ENCODE measurements around the gene PTPRT.

PTPRT gene

DNA sequence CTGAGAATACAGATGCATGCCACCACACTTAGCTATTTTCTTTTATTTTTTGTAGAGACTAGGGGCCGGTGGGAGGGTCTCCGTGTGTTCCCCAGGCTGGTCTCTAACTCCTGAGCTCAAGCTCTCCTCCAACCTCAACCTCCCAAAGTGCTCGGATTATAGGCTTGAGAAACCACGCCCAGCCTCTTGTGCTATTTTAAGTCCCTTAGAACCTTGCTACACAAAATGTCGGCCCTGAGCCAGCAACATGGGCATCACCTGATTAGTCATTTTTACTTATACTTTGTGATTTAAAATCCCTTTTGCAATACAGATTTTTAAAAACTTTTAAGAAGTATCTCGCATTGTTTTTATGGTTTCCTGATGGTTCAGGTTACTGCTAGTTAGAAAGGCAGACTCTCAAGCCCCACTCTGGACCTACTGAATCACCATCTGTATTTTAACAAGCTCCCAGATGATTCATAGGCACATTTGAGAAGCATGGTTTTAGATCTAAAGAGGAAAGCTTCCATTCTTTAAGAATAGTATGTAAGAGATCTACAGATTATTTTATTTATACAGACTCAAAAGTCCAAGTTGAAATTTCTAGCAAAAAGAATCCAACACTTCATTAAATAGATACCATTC lies 186.3 kb downstream of the PTPRT start:
- in situ Hi-C loops (cut with HindIII; ENCODE audit: low pct_ligation_motif_present, low pct_unique_long_range_greater_than_20kb, low sequenced_read_pairs) = no loop called here
- DNase-seq = no peak

DNA sequence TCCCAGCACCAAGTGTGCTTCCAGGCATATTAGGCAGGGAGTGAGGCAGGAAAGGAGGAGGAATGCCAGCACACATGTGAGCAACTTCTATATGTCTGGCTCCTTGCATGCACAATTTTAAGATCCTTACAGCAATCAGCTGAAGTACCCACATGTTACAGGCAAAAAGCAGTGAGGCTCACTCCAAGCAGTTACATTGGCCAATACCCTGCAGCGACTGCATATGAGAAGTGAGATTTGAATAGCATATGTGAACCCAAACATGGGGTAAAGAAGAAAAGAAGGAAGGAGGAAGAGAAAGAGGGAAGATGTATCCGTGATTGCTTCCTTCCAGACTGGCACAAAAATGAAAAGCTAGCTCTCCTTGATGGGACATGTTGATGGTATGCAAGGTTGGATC lies 193.6 kb downstream of the PTPRT start:
- in situ Hi-C loops (cut with HindIII; ENCODE audit: low pct_ligation_motif_present, low pct_unique_long_range_greater_than_20kb, low sequenced_read_pairs) = no loop called here
- DNase-seq = no peak

DNA sequence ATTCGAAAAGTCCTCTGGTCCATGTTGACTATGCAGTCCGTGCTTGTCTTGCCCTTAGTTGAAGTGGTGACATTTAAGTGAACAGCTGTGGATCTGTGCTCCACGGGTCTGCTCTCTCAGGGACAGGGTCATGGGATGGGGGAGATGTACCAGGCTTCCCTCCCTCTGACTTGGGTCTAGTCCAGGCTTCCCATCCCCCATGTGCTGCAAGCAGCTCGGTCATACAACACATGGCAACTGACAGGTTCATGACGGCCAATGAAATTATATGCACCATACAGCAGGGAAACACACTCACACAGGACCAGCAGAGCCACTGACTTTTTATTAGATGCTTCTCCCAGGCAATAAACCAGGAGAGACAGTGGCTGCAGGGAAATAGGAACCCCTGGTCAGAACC lies 201.4 kb downstream of the PTPRT start:
- in situ Hi-C loops (cut with HindIII; ENCODE audit: low pct_ligation_motif_present, low pct_unique_long_range_greater_than_20kb, low sequenced_read_pairs) = no loop called here
- DNase-seq = no peak

DNA sequence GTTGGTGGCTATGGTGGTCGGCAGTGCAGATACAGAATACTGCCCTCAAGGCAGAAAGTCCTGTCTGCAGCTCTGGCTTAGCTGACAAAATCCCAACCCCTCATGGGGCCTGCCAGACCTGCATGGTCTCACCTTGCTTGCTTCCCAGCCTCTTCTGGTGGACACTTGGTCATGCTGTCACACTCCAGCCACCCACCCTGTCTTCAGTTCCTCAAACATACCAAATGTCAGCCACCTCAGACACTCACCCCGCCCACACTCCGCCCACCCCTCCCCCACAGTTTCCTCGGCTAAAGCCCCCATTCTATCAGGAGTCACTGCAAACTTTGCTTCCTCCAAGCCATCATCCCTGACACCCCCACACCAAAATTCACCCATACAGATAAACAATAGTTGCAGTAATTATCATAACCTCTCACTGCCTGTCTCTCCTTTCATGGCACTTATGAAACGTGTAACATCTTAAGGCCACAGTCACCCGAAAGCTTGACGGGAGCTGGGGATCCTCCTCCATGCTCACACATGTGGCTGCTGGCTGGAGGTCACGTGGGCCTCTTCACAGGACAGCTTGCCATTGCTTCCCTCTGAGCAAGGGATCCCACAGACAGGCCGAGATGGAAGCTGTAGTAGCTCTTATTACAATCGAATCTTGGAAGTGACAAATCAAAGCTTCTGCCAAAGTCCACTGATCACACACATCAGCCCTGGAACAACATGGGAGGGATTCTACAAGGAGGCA lies 202.2 kb downstream of the PTPRT start:
- no peak for DNase-seq
- in situ Hi-C loops (cut with HindIII; ENCODE audit: low pct_ligation_motif_present, low pct_unique_long_range_greater_than_20kb, low sequenced_read_pairs) = no loop called here

GRCh38 chr20:42986143-42986773 lies 203.4 kb downstream of the PTPRT start:
- in situ Hi-C loops (cut with HindIII; ENCODE audit: low pct_ligation_motif_present, low pct_unique_long_range_greater_than_20kb, low sequenced_read_pairs) = no loop called here
- DNase-seq = no peak

DNA sequence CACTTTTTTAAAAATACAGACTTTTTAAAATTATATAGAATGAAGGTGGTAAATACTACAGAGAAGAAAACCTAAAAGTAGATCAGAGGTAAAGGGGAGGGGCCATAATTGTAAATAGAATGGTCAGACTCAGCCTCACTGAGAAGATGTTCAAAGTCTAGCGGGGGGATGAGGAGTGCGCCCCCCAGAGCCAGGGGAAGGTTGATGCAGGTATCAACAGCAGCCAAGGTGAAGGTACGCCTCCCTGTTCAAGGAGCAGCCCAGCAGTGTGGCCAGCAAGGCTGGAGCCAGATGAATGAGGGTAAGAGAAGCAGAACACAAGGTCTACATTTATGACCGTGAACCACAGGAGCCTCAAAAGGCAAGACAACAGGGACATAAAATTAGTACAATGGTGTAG lies 204.1 kb downstream of the PTPRT start:
- no peak for DNase-seq
- in situ Hi-C loops (cut with HindIII; ENCODE audit: low pct_ligation_motif_present, low pct_unique_long_range_greater_than_20kb, low sequenced_read_pairs) = no loop called here

DNA sequence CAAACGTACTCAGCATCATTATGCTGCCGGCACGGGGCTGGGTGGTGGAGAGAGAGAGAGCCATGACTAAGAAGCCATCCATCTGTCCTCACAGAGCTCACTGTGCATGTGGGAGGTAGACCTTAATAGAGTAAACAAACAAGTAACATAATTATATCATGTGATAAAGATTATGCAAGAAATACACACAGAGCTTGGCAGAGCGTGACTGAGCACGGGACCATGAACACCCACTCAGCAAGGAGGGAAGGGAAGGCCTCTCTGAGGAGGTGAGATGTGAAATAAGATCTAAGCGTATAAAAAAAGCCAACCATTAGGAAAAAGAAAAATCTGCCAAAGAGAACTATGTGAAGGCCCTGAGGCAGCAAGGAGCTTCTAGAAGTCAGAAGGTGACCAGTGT lies 207.5 kb downstream of the PTPRT start:
- in situ Hi-C loops (cut with HindIII; ENCODE audit: low pct_ligation_motif_present, low pct_unique_long_range_greater_than_20kb, low sequenced_read_pairs) = no loop called here
- no peak for DNase-seq

- no peak for DNase-seq
- in situ Hi-C loops (cut with HindIII; ENCODE audit: low pct_ligation_motif_present, low pct_unique_long_range_greater_than_20kb, low sequenced_read_pairs) = no loop called here
Measured at GRCh38 chr20:42981253-42981652, 208.5 kb downstream of the PTPRT start.

DNA sequence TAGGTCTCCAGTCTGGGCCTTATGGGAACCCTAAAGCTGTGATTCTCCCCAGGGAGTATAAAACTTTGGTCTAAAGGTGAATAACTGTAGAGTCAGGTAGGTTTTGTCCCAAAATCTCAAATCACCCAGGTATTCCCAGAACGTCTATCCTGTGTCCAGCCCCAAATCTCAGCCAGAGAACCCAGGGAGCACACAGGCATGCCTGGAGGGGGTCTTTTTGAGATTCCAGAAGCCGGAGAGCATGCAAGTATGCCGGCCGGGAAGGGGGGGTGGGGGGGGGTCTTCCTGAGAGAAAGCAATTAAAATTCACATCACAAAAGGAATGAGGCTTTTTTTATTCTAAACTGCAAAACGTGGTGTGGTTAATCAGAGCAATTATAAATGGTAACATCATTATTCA lies 210.0 kb downstream of the PTPRT start:
- in situ Hi-C loops (cut with HindIII; ENCODE audit: low pct_ligation_motif_present, low pct_unique_long_range_greater_than_20kb, low sequenced_read_pairs) = no loop called here
- no peak for DNase-seq

GRCh38 chr20:42978184-42978974 lies 211.3 kb downstream of the PTPRT start:
- in situ Hi-C loops (cut with HindIII; ENCODE audit: low pct_ligation_motif_present, low pct_unique_long_range_greater_than_20kb, low sequenced_read_pairs) = no loop called here
- DNase-seq = no peak

DNA sequence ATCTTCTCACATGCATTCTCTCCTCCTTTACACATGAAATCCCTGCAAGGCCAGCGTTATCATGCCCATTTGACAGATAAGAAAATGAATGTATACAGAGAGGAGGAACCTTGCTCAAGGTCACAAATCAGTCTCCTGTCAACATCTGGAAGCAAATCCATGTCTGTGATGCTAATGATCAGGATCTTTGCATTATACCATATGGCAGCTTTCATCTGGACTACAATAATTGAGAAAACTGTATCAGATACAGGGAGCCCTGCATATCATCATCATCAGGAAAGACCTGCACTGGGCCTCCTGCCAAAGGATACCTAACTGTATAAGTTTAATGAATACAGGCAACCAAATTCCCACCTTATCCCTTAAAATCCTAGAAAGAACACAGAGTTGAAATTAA lies 213.7 kb downstream of the PTPRT start:
- in situ Hi-C loops (cut with HindIII; ENCODE audit: low pct_ligation_motif_present, low pct_unique_long_range_greater_than_20kb, low sequenced_read_pairs) = no loop called here

GRCh38 chr20:42974347-42974746 lies 215.4 kb downstream of the PTPRT start:
- in situ Hi-C loops (cut with HindIII; ENCODE audit: low pct_ligation_motif_present, low pct_unique_long_range_greater_than_20kb, low sequenced_read_pairs) = no loop called here
- DNase-seq = no peak

More for the DNA sequence above, 213.7 kb downstream of the PTPRT start:
- DNase-seq = no peak

DNA sequence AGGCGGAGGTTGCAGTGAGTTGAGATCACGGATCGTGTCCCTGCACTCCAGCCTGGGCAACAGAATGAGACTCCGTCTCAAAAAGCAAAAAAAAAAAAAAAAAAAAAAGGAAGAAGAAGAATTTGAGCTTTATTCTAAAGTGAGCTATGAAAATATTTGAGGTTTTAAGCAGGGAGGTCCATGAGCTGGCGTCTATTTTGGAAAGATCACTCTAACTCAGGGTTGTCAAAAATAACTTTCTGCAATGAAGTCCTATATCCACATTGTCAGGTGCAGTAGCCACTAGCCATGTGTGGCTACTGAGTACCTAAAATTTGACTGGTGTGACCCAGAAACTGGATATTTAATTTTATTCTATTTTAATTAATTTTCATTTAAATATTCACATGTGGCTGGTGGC lies 217.1 kb downstream of the PTPRT start:
- in situ Hi-C loops (cut with HindIII; ENCODE audit: low pct_ligation_motif_present, low pct_unique_long_range_greater_than_20kb, low sequenced_read_pairs) = no loop called here
- no peak for DNase-seq

GRCh38 chr20:42968746-42969145 lies 221.0 kb downstream of the PTPRT start:
- in situ Hi-C loops (cut with HindIII; ENCODE audit: low pct_ligation_motif_present, low pct_unique_long_range_greater_than_20kb, low sequenced_read_pairs) = no loop called here
- no peak for DNase-seq

- DNase-seq = no peak
- in situ Hi-C loops (cut with HindIII; ENCODE audit: low pct_ligation_motif_present, low pct_unique_long_range_greater_than_20kb, low sequenced_read_pairs) = no loop called here
Measured at GRCh38 chr20:42963796-42964195, 225.9 kb downstream of the PTPRT start.

DNA sequence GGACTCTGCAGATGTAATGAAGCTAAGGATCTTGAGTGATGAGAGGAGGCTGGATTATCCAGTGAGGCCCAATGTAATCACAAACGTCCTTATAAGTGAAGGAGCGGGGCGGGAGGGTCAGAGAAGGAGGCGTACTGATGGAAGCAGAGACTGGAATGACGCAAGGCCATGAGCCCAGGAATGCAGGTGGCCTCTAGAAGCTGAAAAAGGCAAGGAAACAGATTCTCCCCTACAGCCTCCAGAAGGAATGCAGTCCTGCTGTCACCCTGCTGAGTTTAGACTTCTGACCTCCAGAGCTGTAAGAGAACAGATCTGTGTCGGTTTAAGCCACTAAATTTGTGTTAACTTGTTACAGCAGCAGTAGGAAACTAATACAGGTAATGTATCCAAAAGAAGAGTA lies 227.9 kb downstream of the PTPRT start:
- in situ Hi-C loops (cut with HindIII; ENCODE audit: low pct_ligation_motif_present, low pct_unique_long_range_greater_than_20kb, low sequenced_read_pairs) = no loop called here
- DNase-seq = no peak

DNA sequence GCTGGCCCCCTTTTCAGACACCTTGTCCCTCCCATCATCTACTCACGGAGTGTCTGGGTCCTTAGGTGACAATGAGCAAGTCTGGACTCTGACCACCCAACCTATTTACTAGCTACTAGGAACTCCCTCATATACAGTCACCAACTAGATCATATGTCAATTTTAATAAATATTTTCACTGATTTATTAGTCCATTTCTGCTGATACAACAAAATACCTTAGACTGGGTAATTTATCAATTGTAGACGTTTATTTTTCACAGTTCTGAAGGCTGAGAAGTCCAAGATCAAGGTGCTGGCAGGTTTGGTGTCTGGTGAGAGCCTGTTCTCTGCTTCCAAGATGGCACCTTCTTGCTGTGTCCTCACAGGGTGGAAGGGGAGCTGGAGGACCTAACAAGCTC lies 229.7 kb downstream of the PTPRT start:
- in situ Hi-C loops (cut with HindIII; ENCODE audit: low pct_ligation_motif_present, low pct_unique_long_range_greater_than_20kb, low sequenced_read_pairs) = no loop called here
- no peak for DNase-seq

DNA sequence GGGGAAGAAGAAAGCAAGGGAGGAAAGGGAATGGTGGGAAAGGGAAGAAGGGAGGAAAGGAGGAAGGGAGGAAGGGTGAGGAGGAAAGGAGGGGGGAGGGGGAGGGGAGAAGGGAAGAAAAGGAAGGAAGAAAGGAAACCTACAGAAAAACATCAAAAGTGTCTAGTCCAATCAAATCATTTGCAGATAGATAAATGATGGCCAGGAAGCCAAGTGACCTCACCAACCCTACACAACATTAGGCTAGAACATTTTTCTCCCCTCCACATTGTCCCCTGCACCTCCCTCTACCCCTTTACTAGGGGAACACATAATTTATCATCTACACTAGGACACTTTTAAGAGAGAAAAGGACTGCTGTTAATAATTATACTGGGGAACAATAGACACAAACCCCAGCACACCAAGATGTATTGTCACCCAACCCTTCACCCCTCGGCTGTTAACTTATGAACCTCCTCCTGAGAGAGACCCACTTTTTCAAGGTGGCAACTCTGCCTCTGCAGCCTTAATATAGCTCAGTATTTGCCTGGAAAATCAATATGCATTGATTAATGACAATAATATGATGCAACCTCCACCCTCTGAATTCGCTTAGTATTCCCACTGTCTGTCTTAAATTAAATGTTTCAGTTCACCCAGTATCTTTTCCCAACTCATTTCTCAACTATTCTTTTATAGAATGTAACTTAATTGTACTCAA lies 231.2 kb downstream of the PTPRT start:
- no peak for DNase-seq
- in situ Hi-C loops (cut with HindIII; ENCODE audit: low pct_ligation_motif_present, low pct_unique_long_range_greater_than_20kb, low sequenced_read_pairs) = no loop called here

- in situ Hi-C loops (cut with HindIII; ENCODE audit: low pct_ligation_motif_present, low pct_unique_long_range_greater_than_20kb, low sequenced_read_pairs) = no loop called here
- no peak for DNase-seq
Measured at GRCh38 chr20:42957704-42958095, 232.0 kb downstream of the PTPRT start.

Data from ACHN (cell line).